K562 (cell line): ENCODE results near the gene SLFN14. TPM values are rescaled to one million over a fixed set of nuclear protein-coding genes. Genes with fewer than 3 reads are reported as not detected.
A peak's percentile ranks its signal among the peaks of the same experiment; 100 is the strongest.

Experiments used
- CAMTA2 ChIP-seq: fragments of 250-450 bp; sonication (Bioruptor Pico); conservative IDR thresholded peaks from 2 replicates; pipeline ENCODE4 v1.5.1; 2022
- CCAR2 ChIP-seq: fragments of 200-400 bp; formaldehyde crosslinking; IDR thresholded peaks from 2 replicates; pipeline ENCODE4 v1.6.1; 2017; ENCODE audit warnings: mild to moderate bottlenecking, low read depth, low read length
- ELK3 ChIP-seq: fragments of 450-650 bp; formaldehyde crosslinking; IDR thresholded peaks from 2 replicates; pipeline ENCODE4 v1.4.0; 2020; ENCODE audit warnings: mild to moderate bottlenecking
- GTF2F1 ChIP-seq: IDR thresholded peaks from 2 replicates; pipeline ENCODE4 v1.6.1; 2011; ENCODE audit warnings: low read depth, low read length, improper control_type of control experiment
- HINFP ChIP-seq: fragments of 450-650 bp; conservative IDR thresholded peaks from 2 replicates; pipeline ENCODE4 v1.6.1; 2016; ENCODE audit warnings: missing genetic modification characterization, low read depth, mild to moderate bottlenecking, control low read depth, missing compliant biosample characterization
- MAZ ChIP-seq, 2 experiments: fragments of 450-650 bp in 1 of 2; sonication (generic) in 1 of 2; formaldehyde crosslinking; IDR thresholded peaks in 1 of 2; conservative IDR thresholded peaks in 1 of 2; 2 replicates each; pipeline versions ENCODE4 v1.4.0 to v1.5.0; 2020; ENCODE audit warnings: mild to moderate bottlenecking in 1 of 2, missing genetic modification reagents in 1 of 2
- NCOR1 ChIP-seq: fragments of 450-650 bp; IDR thresholded peaks from 2 replicates; pipeline ENCODE4 v1.6.1; 2016; ENCODE audit warnings: mild to moderate bottlenecking, moderate library complexity
- NFIC ChIP-seq: fragments of 450-650 bp; IDR thresholded peaks from 2 replicates; pipeline ENCODE4 v1.6.1; 2017; ENCODE audit warnings: mild to moderate bottlenecking, inconsistent platforms
- PTTG1 ChIP-seq: fragments of 450-650 bp; IDR thresholded peaks from 2 replicates; pipeline ENCODE4 v1.6.1; 2016; ENCODE audit warnings: low read depth, mild to moderate bottlenecking, missing genetic modification characterization, missing compliant biosample characterization
- RBM17 ChIP-seq: fragments of 200-400 bp; formaldehyde crosslinking; IDR thresholded peaks from 2 replicates; pipeline ENCODE4 v1.6.1; 2017; ENCODE audit warnings: low read depth, mild to moderate bottlenecking, low read length, borderline replicate concordance
- RFX5 ChIP-seq: IDR thresholded peaks from 2 replicates; pipeline ENCODE4 v1.6.1; 2011; ENCODE audit warnings: low read depth, mild to moderate bottlenecking, improper control_type of control experiment, low read length
- SETDB1 ChIP-seq: IDR thresholded peaks from one replicate; pipeline ENCODE4 v1.6.1; 2012; ENCODE audit warnings: low read length, control low read depth, inconsistent platforms
- SMARCA4 ChIP-seq: fragments of 450-650 bp; IDR thresholded peaks from 2 replicates; pipeline ENCODE4 v1.6.1; 2016
- SMARCB1 ChIP-seq: IDR thresholded peaks from 2 replicates; pipeline ENCODE4 v1.6.1; 2011; ENCODE audit warnings: improper control_type of control experiment, low read depth; ENCODE audit not compliant: insufficient read length
- SMARCC2 ChIP-seq: fragments of 450-650 bp; IDR thresholded peaks from 2 replicates; pipeline ENCODE4 v1.6.1; 2017; ENCODE audit warnings: antibody characterized with exemption, moderate library complexity, mild to moderate bottlenecking, low read depth
- SRSF1 ChIP-seq: fragments of 200-400 bp; formaldehyde crosslinking; IDR thresholded peaks from 2 replicates; pipeline ENCODE4 v1.6.1; 2017; ENCODE audit warnings: mild to moderate bottlenecking, low read depth, low read length, moderate library complexity
- STAT6 ChIP-seq: sonication (generic); formaldehyde crosslinking; IDR thresholded peaks from 2 replicates; pipeline ENCODE4 v1.8.1; 2023; ENCODE audit warnings: mild to moderate bottlenecking, missing genetic modification reagents
- TCF15 ChIP-seq: fragments of 250-450 bp; sonication (Bioruptor Pico); IDR thresholded peaks from 2 replicates; pipeline ENCODE4 v1.8.0; 2022; ENCODE audit warnings: moderate library complexity, mild to moderate bottlenecking, inconsistent platforms
- WHSC1 ChIP-seq: IDR thresholded peaks from one replicate; pipeline ENCODE4 v1.6.1; 2012; ENCODE audit warnings: low read length, control low read depth, inconsistent platforms
- ZNF3 ChIP-seq: fragments of 250-450 bp; sonication (Bioruptor Pico); IDR thresholded peaks from 2 replicates; pipeline ENCODE4 v1.5.0; 2021; ENCODE audit warnings: mild to moderate bottlenecking, moderate library complexity
- ZNF316 ChIP-seq: fragments of 450-650 bp; IDR thresholded peaks from 2 replicates; pipeline ENCODE4 v1.6.1; 2016
- ZNF584 ChIP-seq: fragments of 200-800 bp; sonication (Bioruptor generic); IDR thresholded peaks from 2 replicates; pipeline ENCODE4 v1.6.1; 2016; ENCODE audit warnings: low read depth, mild to moderate bottlenecking, missing genetic modification characterization, missing compliant biosample characterization
- ZNF589 ChIP-seq: fragments of 200-800 bp; sonication (Bioruptor generic); IDR thresholded peaks from 2 replicates; pipeline ENCODE4 v1.6.1; 2016; ENCODE audit warnings: low read depth, missing genetic modification characterization, missing compliant biosample characterization
- ZZZ3 ChIP-seq: fragments of 450-650 bp; IDR thresholded peaks from 2 replicates; pipeline ENCODE4 v1.6.1; 2016; ENCODE audit warnings: antibody characterized with exemption, mild to moderate bottlenecking, moderate library complexity
- polyA plus RNA-seq, 8 experiments: library from polyadenylated mRNA; depleted of rRNA in 4 of 8; stranded (reverse) in 5 of 8; unstranded in 3 of 8; fragments of >200 nt; fragmentation: Nextera tagmentation in 2 of 8; fragmentation: Illumina TruSeq in 1 of 8; extraction: Ambion mirVana in 2 of 8; extraction: Trizol in 1 of 8; gene quantifications; 2 replicates each; pipeline versions ENCODE4 v1.2.1 to v1.2.3, GENCODE V29; 2011 to 2014; ENCODE audit warnings: inconsistent platforms in 1 of 8, missing spikeins in 1 of 8
- total RNA-seq, 7 experiments: library from RNA; depleted of rRNA in 6 of 7; stranded (reverse); fragments of >200 nt in 6 of 7; fragmentation: Illumina TruSeq in 2 of 7; extraction: Trizol in 2 of 7; gene quantifications; 2 replicates each; pipeline versions ENCODE4 v1.2.1 to v1.2.3, GENCODE V29; 2011 to 2021; ENCODE audit warnings: low replicate concordance in 1 of 7

SLFN14 gene
- total and polyA plus RNA-seq, 9 of the 15 experiments (the other 6 are each of a cell fraction or from before 2014, with no cell fraction given): 1.3 to 4.3 (median 3.1) TPM

DNA sequence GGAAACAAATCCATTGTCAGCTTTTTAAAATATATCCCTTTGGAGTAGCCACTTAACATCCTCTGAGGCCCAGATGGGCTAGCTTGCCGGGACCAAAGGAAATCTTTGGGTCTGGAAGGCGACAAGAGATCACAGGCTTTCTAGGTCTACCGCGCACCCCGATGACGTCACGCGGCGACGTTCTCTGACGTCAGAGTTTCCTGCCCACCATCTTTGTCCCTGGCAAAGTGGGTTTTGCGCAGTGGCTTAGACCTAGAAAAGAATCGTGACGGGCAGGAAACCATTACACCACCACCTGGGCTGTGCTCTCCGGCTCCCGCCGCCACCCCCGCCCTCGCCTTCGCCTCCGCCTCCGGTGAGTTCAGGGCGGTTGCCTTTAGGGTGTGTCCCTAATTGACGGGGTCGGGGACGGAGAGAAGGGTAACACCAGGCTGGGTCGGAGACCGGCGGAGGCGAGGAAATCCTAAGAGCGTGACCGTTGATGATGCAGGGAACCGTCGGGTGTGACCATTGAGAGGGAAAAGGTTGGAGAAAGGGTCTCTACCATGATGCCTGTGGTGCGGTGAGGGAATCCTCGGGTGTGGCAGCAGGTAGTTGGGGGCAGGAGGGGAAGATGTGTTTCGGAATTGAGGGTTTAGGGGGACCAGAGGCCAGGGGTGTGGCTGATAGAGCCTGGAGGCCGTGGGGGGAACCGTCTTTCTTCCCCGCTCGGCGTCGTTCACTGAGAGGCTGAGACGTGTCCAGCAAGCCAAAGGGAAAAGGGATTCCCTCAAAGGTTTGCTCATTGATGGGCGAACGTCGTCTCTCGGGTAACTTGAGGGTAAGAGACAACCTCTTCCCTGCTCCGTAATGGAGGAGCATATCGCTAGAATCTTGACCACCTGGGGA lies 26.7 kb upstream of the SLFN14 start, which contains the start of gene AP2B1 (continued):
- TF ChIP-seq SETDB1 (no peak), ELK3 (CRISPR knock-in tag) (no peak), ZNF589 (CRISPR knock-in tag) (0 out of 2 replicates have a peak, but pooled peaks have one; percentile 72), SMARCA4 (peak; percentile 54), GTF2F1 (peak; percentile 82; the same call in 1 of the 2 replicates), RBM17 (no peak), MAZ (CRISPR knock-in tag; conservative IDR thresholded peaks at IDR 0.05 in 1 of 2, IDR thresholded peaks at IDR 0.05 in 1 of 2) (peak; percentile 56 to 92; a peak in 2 of 4 replicates), RFX5 (peak; percentile 81; the same call in 1 of the 2 replicates), SMARCB1 (no peak), NCOR1 (peak; percentile 54), ZNF3 (no peak), ZNF316 (peak; percentile 47; the same call in 1 of the 2 replicates), CAMTA2 (CRISPR knock-in tag) (no peak), CCAR2 (no peak), WHSC1 (no peak), ZZZ3 (no peak), STAT6 (CRISPR knock-in tag) (no peak; the same call in 1 of the 2 replicates), SRSF1 (no peak), HINFP (tag) (no peak), NFIC (peak; percentile 69), TCF15 (CRISPR knock-in tag) (no peak), SMARCC2 (peak; percentile 51; the same call in 1 of the 2 replicates), PTTG1 (no peak), ZNF584 (CRISPR knock-in tag) (peak; percentile 56; the same call in 1 of the 2 replicates)
